HTERT RPE-1 (cell line): ENCODE results near the gene PDE6C.

Source experiments
- in situ Hi-C: fragments of 300-500 bp; cut with MboI; formaldehyde crosslinking; loops from 4 replicates; pipeline ENCODE4 v1.14.3; 2020; ENCODE audit warnings: low sequenced_read_pairs

The PDE6C gene

GRCh38 chr10:93697207-93697606 lies 84.9 kb downstream of the PDE6C start:
- in situ Hi-C loops, result no loop called here

- in situ Hi-C loops, result loop anchor here (25.0 kb wide), 1 partner anchor 110 kb away; no protein-coding TSS in a partner anchor
Observed at GRCh38 chr10:93701866-93702209, 89.5 kb downstream of the PDE6C start.

GRCh38 chr10:93702210-93703001 lies 90.1 kb downstream of the PDE6C start, which contains the start of gene FRA10AC1:
Gene FRA10AC1, minus strand, starts transcription at chr10:93702592. Its CDS starts 2,486 bp downstream, at chr10:93700106.
- in situ Hi-C loops, result loop anchor here (25.0 kb wide), 1 partner anchor 110 kb away; no protein-coding TSS in a partner anchor

GRCh38 chr10:93703066-93703465 lies 90.7 kb downstream of the PDE6C start:
- in situ Hi-C loops, result loop anchor here (25.0 kb wide), 1 partner anchor 109 kb away; no protein-coding TSS in a partner anchor

- in situ Hi-C loops, result loop anchor here (25.0 kb wide), 1 partner anchor 108 kb away; no protein-coding TSS in a partner anchor
Observed at GRCh38 chr10:93703841-93704240, 91.5 kb downstream of the PDE6C start.

- in situ Hi-C loops, result loop anchor here (25.0 kb wide), 1 partner anchor 108 kb away; no protein-coding TSS in a partner anchor
Observed at GRCh38 chr10:93704451-93704850, 92.1 kb downstream of the PDE6C start.

- in situ Hi-C loops, result loop anchor here (25.0 kb wide), 1 partner anchor 105 kb away; no protein-coding TSS in a partner anchor
Observed at GRCh38 chr10:93707623-93708022, 95.3 kb downstream of the PDE6C start.

GRCh38 chr10:93710333-93710909 lies 98.1 kb downstream of the PDE6C start:
- in situ Hi-C loops, result loop anchor here (25.0 kb wide), 1 partner anchor 102 kb away; no protein-coding TSS in a partner anchor

- in situ Hi-C loops, result loop anchor here (25.0 kb wide), 1 partner anchor 100 kb away; no protein-coding TSS in a partner anchor
Observed at GRCh38 chr10:93711891-93712290, 99.6 kb downstream of the PDE6C start.

- in situ Hi-C loops, result loop anchor here (25.0 kb wide), 1 partner anchor 100 kb away; no protein-coding TSS in a partner anchor
Observed at GRCh38 chr10:93712593-93712992, 100.3 kb downstream of the PDE6C start.

GRCh38 chr10:93715345-93715744 lies 103.0 kb downstream of the PDE6C start:
- in situ Hi-C loops, result loop anchor here (25.0 kb wide), 1 partner anchor 97 kb away; no protein-coding TSS in a partner anchor
